ENCODE results near the gene PTPRN2.

DNA sequence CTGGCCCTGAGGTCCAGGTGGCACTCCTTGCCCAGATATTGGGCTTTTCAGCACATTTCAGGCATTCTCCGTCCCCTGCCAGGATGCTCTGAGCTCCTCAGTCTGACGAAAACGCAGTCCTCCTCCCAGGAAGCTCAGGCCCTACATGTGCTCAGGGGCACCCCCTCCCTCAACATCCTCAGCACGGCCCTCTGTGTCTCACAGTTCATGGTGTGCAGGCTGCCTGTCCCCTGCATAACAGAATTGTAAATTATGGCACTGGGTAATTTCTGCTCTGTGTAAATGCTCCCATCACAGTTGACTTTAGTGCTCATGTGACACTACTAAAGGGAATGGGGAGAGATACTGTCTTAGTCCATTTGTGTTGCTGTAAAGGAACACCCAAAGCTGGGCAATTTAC lies 687.1 kb downstream of the PTPRN2 start:
- no peak for TF ChIP-seq POLR2A (IDR thresholded peaks at IDR 0.05)
- TF ChIP-seq CTCF (IDR thresholded peaks at IDR 0.05), result no peak
- TF ChIP-seq EP300 (IDR thresholded peaks at IDR 0.05), result no peak
- no peak for TF ChIP-seq POLR2AphosphoS5 (IDR thresholded peaks at IDR 0.05)

Data from sigmoid colon (tissue), 4 donors.